ENCODE results near the gene SUSD4.

Gene SUSD4

GRCh38 chr1:223209293-223209898 is 154.6 kb downstream of the SUSD4 start:
- no peak for DNase-seq (ENCODE audit: low read depth)

DNA sequence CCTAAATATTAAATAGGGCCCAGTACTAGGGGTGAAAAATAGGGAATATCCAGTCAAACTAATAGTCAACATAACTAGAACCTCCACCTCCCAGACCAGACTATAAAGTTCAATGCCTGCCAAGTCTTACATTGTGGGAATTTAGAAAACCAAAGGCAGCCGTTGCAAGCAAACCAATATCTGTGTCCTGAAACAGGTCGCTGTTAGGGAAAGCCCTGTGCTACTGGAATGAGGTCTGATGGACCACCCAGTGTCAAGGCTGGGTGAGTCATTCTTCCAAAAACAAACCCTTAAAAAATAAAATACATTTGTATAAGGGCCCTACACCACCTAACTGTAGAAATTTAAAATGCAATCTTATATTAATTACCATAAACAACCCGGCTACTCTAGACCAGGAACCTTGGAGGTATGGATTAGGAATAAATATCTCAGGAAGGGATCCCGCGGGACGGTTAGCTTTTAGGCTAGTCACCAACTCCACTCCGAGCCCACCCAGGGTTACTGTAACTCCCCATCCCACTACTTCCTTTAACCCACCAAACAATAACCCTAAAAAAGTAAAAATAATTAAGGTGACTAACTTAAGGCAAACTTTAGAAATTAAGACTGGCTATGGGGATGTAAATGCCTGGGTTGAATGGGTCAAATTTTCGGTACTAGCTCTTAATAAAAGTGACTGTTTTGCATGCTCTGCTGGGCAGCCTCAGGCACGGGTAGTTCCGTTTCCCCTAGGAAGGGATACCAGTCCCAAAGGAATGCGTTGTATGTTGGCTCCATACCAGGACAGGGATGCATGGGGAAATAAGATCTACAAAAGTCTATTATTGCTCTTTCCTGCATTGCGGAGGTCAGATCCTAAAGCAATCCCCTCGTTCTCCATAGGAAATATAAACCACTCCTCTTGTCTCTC is 155.6 kb downstream of the SUSD4 start:
- DNase-seq (ENCODE audit: low read depth), result no peak

GRCh38 chr1:223207293-223208066 is 156.5 kb downstream of the SUSD4 start:
- DNase-seq (ENCODE audit: low read depth), result no peak

GRCh38 chr1:223204424-223204823 is 159.6 kb downstream of the SUSD4 start:
- no peak for DNase-seq (ENCODE audit: low read depth)

DNA sequence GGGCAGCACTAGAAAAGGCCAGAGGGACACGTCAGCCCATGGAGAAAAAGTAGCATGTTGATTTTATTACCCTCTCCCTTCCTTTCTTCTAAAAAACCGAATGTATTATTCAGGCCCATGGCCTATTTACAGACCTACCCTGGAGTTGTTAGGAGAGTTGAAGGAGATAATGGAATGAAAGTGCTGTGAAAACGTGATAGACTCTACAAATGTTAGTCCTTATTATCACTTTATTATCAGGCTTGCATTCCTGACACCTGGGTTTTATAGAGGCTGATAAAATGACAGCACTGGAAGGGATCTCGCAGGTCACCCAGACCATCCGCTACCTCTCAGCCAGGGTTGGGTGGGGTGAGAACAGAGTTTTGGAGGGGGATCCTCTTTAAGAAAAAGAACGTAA is 160.3 kb downstream of the SUSD4 start:
- DNase-seq (ENCODE audit: low read depth), result no peak

GRCh38 chr1:223203034-223203408 is 161.0 kb downstream of the SUSD4 start:
- no peak for DNase-seq (ENCODE audit: low read depth)

GRCh38 chr1:223202376-223203033 is 161.5 kb downstream of the SUSD4 start:
- DNase-seq (ENCODE audit: low read depth), result no peak

DNA sequence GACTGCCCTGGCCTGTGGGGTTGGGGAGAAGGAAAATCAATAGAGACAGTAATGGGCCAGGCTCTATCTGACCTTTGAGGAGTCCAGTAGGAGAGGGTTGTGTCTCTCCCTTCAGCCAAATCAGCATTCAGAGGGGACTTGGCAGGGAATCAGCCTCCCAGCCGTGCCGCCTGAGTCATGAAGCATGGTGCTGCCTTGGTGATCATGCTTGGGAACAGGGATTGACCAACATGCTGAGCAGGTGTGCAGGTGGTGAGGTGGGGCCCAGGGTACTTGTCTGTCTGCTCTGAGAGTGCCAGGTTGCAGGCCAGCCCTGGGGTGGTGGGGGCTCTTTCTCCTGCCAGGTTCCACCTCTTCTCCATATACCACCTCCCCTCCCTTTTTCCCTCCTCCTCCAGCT is 162.0 kb downstream of the SUSD4 start:
- no peak for DNase-seq (ENCODE audit: low read depth)

GRCh38 chr1:223200903-223201302 is 163.1 kb downstream of the SUSD4 start:
- DNase-seq (ENCODE audit: low read depth), result no peak

DNA sequence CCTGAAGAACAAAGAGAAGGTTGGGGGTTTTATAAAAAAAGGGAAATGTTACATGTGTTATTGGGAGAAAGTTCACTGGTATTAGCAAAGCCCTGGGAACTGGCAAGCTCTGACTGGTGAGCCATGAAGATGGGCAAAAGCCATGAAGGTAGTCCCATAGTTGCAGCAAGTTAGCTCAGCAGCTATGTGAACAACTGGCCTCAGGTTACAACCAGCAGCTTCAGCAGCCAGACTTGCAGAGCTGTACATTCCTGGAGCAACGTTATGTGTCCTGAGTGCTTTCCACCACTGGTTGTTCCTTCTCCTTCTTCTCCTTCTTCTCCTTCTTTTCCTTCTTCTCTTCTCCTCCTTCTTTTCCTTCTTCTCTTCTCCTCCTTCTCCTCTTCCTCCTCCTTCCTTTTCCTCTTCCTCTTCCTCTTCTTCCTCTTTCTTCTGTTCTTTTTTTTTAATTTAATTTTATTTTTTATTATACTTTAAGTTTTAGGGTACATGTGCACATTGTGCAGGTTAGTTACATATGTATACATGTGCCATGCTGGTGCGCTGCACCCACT is 164.8 kb downstream of the SUSD4 start:
- no peak for DNase-seq (ENCODE audit: low read depth)

DNA sequence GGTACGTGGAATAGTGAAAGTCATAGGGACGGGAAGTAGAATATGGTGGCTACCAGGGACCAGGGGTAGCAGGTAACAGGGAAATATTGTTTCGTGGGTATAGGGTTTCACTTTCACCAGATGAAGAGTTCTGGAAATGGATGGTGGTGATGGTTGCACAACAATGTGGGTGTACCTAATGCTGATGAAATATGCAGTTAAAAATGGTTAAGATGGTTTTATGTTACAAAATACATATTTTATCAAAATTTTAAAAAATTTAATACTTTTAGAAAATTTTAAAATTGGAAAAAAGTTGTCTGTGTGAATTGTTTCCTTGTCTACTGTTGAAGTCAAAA is 165.4 kb downstream of the SUSD4 start:
- DNase-seq (ENCODE audit: low read depth), result no peak

- DNase-seq (ENCODE audit: low read depth), result no peak
These were observed 165.9 kb downstream of the SUSD4 start for GRCh38 chr1:223197923-223198627.

DNA sequence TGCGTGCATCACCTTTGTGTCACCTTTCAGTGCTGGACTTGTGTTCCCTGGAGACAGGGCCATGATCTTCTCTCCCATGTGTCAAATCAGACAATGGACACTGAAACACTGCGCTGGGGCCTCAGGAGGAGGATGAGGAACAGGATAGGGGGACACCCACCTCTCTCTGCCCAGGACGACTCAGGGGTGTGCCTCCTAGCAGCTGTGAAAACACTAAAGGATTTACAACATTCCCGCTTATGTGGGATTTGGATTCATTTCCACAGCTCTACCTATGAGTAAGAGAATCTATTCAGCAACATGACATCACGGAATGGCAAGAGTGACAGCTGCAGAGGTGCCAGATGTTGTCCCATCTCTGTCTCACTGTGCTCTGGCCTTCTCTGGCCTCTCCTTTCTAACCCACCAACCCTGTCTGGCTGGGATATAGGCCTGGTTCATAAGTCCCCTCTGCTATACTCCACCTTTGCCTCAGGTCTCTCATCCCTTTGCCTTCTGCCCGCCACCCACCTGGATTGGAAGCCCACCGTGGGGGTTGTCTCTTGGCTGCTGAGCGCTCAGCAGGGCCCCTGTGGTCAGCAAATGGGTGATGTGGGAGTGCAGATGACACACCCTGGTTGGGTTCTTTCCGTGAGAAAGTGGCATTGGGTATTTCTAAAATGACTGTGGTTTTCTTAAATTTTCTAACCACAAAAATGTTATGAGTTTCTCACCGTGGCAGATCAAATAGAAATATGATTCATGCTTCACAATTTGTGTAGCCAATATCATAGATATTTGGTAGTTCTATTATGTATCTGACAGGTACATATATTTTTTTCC is 173.9 kb downstream of the SUSD4 start:
- peak; percentile 60 for DNase-seq (ENCODE audit: low read depth)

- DNase-seq (ENCODE audit: low read depth), result no peak
These were observed 174.5 kb downstream of the SUSD4 start for GRCh38 chr1:223189525-223189902.

DNA sequence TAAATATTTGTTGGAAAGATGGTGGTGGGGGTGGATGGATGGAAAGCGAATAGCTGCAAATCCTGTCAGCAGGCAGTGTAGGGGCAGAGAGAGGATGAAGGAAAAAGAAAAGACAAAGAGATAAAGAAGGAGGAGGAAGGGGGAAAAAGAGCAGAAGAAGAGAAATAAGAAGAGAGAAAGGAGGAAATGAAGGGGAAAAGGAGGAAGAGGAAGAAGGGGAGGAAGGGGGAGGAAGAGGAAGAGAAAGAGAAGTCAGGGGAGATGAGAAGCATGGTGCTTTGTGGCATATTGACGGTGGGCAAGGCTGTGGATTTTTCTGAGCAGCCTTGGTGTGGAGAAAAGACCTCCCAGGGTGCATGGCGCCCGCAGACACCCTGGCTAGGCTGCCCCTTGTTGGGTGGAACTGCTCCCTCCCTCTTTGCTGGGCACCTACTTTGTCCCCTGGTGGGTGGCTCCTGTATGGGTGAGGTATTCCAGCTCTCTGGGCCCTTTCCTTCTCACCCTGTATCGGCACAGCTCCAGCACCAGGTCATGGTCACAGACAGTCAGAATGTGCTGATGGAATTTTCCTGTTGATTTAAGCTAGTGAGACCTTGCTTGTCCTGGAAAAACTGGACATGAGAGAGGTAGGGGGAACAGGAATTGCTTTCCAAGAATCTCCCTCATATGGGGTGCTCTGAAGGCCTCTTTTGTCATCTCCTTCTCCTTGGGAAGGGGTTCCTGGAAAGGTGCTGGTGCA is 175.2 kb downstream of the SUSD4 start:
- DNase-seq (ENCODE audit: low read depth), result no peak

DNA sequence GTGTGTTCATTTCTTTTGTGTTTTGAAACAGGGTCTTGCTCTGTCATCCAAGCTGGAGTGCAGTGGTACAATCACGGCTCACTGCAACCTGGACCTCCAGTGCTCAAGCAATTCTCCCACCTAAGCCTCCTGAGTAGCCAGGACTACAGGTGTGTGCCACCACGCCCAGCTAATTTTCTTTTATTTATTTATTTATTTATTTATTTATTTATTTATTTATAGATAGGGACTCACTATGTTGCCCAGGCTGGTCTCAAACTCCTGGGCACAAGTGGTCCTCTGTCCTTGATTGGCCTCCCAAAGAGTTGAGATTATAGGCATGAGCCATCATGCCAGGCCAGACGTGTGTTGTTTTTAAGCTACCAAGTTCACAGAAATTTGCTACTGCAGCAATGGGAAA is 177.2 kb downstream of the SUSD4 start:
- no peak for DNase-seq (ENCODE audit: low read depth)

DNA sequence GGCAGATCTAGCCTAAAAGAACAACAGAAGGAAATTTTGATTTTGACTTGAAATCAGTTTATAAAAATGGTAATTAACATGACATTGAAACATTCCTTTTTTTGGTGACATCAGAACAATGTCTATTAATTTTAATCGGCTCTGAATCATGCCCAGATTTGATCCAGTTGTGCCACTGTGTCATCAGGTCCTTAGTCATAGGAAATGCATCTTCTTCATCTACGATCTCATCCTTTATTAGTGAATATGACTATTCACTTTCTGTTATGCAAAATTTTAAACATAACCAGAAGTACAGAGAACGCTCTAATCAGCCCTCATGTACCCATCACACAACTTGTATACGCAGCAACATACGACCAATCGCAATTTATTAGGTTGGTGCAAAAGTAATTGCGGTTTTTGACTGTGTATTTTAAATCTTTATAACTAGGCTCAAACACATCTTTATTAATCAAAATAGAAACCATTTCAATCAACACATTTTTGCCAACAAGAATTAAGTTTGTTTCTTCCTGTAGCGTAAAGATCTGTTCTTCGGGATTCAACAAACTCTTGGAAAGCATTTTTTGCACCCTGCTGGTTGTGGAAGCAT is 180.6 kb downstream of the SUSD4 start:
- no peak for DNase-seq (ENCODE audit: low read depth)

DNA sequence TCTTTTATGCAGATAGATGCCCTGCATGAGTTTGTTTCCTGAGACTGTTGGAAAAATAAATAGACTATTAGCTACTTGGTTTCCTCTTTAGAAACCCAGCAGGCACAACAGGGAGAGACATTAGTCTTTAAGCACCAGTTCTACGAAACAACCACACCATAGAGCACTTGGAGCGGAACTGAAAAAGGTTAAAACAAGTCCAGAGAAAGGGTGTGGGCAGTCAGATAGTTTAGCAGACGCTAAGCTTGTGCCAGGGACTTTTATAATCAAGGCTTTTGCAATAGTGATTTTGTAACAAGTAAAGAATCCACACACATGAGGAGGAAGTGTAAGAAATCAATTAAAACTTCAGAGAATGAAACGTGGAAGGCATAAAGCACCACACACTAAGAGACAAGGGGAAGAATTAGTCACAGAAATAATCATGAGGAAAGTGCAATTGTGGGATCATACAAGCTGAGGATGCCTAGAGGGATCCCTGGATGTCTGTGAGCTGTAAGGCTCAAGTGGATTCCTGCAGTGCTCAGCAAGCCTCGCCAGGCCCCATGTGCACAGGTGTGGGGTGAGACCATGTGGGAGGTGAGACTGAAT is 183.2 kb downstream of the SUSD4 start:
- DNase-seq (ENCODE audit: low read depth), result no peak

DNA sequence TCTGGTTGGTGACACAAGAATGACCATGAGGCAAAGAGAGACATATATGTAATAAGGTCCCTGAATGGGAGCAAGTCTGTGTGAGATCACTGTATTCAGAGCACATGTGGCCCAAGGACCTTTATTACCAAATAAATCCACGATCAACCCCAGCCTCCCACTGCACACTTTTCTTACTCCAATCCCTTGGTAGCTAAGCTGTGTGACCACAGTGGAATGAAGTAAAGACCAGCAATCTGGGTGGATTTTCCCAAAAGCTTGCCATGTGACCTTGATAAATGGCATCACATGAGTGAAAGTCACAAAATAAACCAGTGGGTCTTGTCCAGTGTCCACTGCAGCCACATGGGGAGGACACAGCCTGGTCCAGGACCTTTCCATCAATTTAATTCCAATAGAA is 184.2 kb downstream of the SUSD4 start:
- DNase-seq (ENCODE audit: low read depth), result no peak

Data from activated T-cell treated with anti-CD3 and anti-CD28 coated beads for 48 hours (primary cell).